Measurements from ENCODE around the gene LTBR. TPM values are rescaled to one million over a fixed set of nuclear protein-coding genes. Genes with fewer than 3 reads are reported as not detected.

LTBR gene
- total RNA-seq = 156 TPM
- long read RNA-seq, transcript LTBR-203 (2 exons, 2,327 nt) = minor isoform, 11 of 254 reads
- long read RNA-seq, transcript LTBR-201 (10 exons, 2,260 nt) = major isoform, 147 of 254 reads
- long read RNA-seq, partial matches to known transcripts = 65 of 254 reads
- long read RNA-seq, other reads (novel, unspliced or antisense) = 27 of 254 reads

- DNase-seq = peak; percentile 99
- TF ChIP-seq CTCF (IDR thresholded peaks at IDR 0.05) = peak; percentile 15
- intact Hi-C loops (cut with DNase I) = no loop called here
- Histone ChIP-seq H3K27me3 (no peaks in the 10 kb centered on the region), H3K4me1 (peaks cover 41% of the 10 kb centered on the region), H3K27ac (peak within 1 kb of the TSS; percentile 96), H3K36me3 (peaks cover 28% of the 10 kb centered on the region), H3K4me3 (peak within 1 kb of the TSS; percentile 96), H3K9me3 (no peaks in the 10 kb centered on the region)
- ATAC-seq = peak; percentile 96
These were observed at the start of gene LTBR for GRCh38 chr12:6383572-6384498. LTBR (plus strand) TSS chr12:6384162; CDS start chr12:6384359, 197 bp downstream.

DNA sequence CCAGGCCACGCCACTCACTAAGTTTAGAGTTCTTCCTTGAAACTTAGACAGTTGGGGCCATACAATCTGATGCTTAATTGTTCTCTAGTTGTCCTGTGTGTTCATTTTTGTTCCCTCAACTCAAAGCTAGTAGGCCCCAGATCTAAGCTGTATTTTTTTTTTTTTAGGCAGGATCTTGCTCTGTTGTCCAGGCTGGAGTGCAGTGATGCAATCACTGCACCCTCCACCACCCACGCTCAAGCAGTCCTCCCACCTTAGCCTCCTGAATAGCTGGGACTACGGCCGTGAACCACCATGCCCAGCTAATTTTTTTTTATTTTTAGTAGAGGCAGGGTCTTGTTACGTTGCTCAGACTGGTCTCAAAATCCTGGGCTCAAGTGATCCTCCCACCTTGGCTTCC, 49.6 kb upstream of the LTBR start:
- intact Hi-C loops (cut with DNase I) = no loop called here
- ATAC-seq (no peak), DNase-seq (no peak)
- H3K9me3 ChIP-seq = no peaks in the 10 kb centered on the region
- peaks cover 65% of the 10 kb centered on the region for H3K36me3 ChIP-seq
- H3K4me3 ChIP-seq = no peak overlapping the region
- no peak for TF ChIP-seq CTCF (IDR thresholded peaks at IDR 0.05)
- H3K27ac ChIP-seq = peak overlapping the region; percentile 99
- no peaks in the 10 kb centered on the region for H3K27me3 ChIP-seq
- H3K4me1 ChIP-seq = peaks cover 77% of the 10 kb centered on the region

DNA sequence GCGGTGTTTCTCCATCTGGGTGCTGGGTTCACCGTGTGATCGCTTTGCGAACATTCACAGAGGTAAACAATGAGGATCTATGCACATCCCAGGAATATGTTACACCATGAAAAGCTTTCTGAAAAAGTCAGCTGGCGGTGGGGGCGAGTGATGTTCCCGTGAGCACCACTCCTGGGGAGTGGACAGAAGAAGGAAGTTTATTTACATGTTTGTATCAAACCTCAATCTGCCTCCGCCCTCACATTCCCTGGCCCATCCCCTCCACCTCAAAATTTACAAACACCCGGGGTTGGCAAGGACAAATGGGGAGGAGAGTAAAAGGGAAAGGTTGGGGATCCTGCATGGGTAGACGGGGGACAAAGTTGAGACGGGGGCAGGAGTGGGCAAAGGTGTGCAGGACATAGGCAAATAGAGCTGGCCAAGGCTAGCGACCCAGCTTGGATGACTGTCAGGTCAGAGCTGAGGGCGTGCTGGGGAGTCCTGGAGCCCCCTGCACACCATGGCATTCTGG, 49.0 kb upstream of the LTBR start:
- DNase-seq = no peak
- intact Hi-C loops (cut with DNase I) = no loop called here
- no peak for TF ChIP-seq CTCF (IDR thresholded peaks at IDR 0.05)
- peak overlapping the region; percentile 99 for H3K27ac ChIP-seq
- ATAC-seq = no peak
- H3K4me3 ChIP-seq = peak overlapping the region; percentile 100
- peaks cover 79% of the 10 kb centered on the region for H3K4me1 ChIP-seq
- H3K36me3 ChIP-seq = peaks cover 59% of the 10 kb centered on the region
- H3K27me3 ChIP-seq = no peaks in the 10 kb centered on the region
- H3K9me3 ChIP-seq = no peaks in the 10 kb centered on the region

GRCh38 chr12:6335451-6336078, 48.4 kb upstream of the LTBR start:
- H3K27me3 ChIP-seq = no peaks in the 10 kb centered on the region
- H3K4me3 ChIP-seq = peak overlapping the region; percentile 100
- intact Hi-C loops (cut with DNase I) = no loop called here
- ATAC-seq (peak; percentile 54), DNase-seq (peak; percentile 90)
- H3K9me3 ChIP-seq = no peaks in the 10 kb centered on the region
- H3K27ac ChIP-seq = peak overlapping the region; percentile 99
- TF ChIP-seq CTCF (IDR thresholded peaks at IDR 0.05) = peak; percentile 51
- H3K36me3 ChIP-seq = peaks cover 53% of the 10 kb centered on the region
- peaks cover 79% of the 10 kb centered on the region for H3K4me1 ChIP-seq

- Histone ChIP-seq H3K9me3 (no peaks in the 10 kb centered on the region), H3K27me3 (no peaks in the 10 kb centered on the region), H3K36me3 (peaks cover 46% of the 10 kb centered on the region), H3K27ac (peak overlapping the region; percentile 99), H3K4me1 (peaks cover 74% of the 10 kb centered on the region), H3K4me3 (peak overlapping the region; percentile 100)
- intact Hi-C loops (cut with DNase I) = no loop called here
- DNase-seq (peak; percentile 97), ATAC-seq (peak; percentile 83)
- no peak for TF ChIP-seq CTCF (IDR thresholded peaks at IDR 0.05)
These were observed 47.7 kb upstream of the LTBR start for GRCh38 chr12:6336079-6336888.
